Activated CD8-positive, alpha-beta memory T cell treated with anti-CD3 and anti-CD28 coated beads, Interleukin-2, amount 10 ng/mL, durations not matched to agents 7 days and 5 days (primary cell): ENCODE data around the gene NAPB. TPM values are rescaled to one million over a fixed set of nuclear protein-coding genes. Genes with fewer than 3 reads are reported as not detected.
"Not testable (repeated sequence)": the region's sequence is repeated elsewhere in the genome, so short reads cannot be mapped to it uniquely, and the experiment has no call there.

ENCODE experiments used
- ATAC-seq: fragments of 150-1000 bp; cut with Tn5 transposase; one replicate; pipeline ENCODE4 v1.10.0; 2021; ENCODE audit warnings: moderate library complexity
- CTCF ChIA-PET: fragments of 350-600 bp; sonication (Branson Sonifier 250); formaldehyde crosslinking; loops from one replicate; lab custom pipeline; 2021; ENCODE audit warnings: antibody characterized with exemption; lab: Charles Lee
- DNase-seq: peaks from one replicate; pipeline ENCODE4 v3.0.0-alpha.2; 2020
- H3K27ac Mint-ChIP-seq: one replicate; pipeline ENCODE4 v1.8.0; 2021; ENCODE audit warnings: mild to moderate bottlenecking, mixed read lengths
- H3K27me3 Mint-ChIP-seq: one replicate; pipeline ENCODE4 v1.8.0; 2021; ENCODE audit warnings: mixed read lengths
- H3K36me3 Mint-ChIP-seq: one replicate; pipeline ENCODE4 v1.8.0; 2021; ENCODE audit warnings: mild to moderate bottlenecking, mixed read lengths
- H3K4me1 Mint-ChIP-seq: one replicate; pipeline ENCODE4 v1.8.0; 2021; ENCODE audit warnings: mixed read lengths
- H3K4me3 Mint-ChIP-seq: one replicate; pipeline ENCODE4 v1.8.0; 2021; ENCODE audit warnings: mild to moderate bottlenecking, moderate library complexity, mixed read lengths
- H3K9me3 Mint-ChIP-seq: one replicate; pipeline ENCODE4 v1.8.0; 2022; ENCODE audit warnings: low read depth, mixed read lengths
- total RNA-seq, 2 experiments: library from RNA; stranded (reverse); gene quantifications; one replicate each; pipeline ENCODE4 v1.2.3, GENCODE V29; 2021

NAPB gene
- total RNA-seq, 2 experiments from 2014 or later, result 17.5 to 23.1 TPM

DNA sequence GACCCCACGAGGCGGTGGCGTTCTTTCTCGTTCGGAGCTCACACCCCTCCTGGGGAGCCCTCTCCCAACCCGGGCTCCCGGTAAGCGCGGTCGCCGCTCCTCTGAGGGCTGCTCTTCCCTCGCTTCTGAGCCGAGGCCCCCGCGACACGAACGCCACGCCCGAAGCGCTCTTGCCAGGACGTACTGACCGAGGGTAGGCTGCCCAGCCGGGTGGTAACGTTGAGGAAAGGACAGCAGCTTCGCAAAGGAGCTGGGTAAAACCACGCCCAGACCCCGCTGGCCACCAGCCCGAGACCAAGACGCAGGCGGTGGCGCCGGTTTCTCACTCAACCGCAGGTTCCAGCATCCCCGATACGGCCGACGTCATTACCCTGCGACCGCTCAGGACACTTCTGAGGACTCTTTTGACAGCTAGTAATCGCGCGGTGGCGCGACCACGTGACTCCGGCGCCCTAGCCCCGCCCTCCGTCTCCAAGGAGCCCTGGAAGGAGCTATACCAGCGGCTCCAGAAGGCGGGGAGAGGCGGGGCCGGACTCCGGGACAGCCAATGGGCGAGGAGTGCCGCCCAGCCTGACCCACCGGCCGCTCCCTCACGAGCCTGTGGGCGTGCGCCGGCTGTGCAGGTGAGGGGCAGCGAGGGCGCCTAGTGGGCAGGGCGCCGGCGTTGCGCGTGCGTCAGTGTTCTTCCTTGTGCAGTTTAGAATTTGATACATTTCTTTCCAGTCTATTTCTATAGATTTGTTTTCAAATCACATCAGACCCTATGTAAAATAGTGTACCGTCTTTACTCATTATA, 63.3 kb downstream of the NAPB start:
- Mint-ChIP-seq H3K9me3 (no peaks in the 10 kb centered on the region), H3K4me3 (peak overlapping the region; percentile 92), H3K27ac (peak overlapping the region; percentile 98), H3K27me3 (no peaks in the 10 kb centered on the region), H3K36me3 (peaks cover 16% of the 10 kb centered on the region), H3K4me1 (peaks cover 36% of the 10 kb centered on the region)
- DNase-seq, result peak; percentile 100
- ATAC-seq, result peak; percentile 83
- CTCF ChIA-PET, result interaction anchor here (1.2 to 3.5 kb wide), 3 partner anchors 8 to 91 kb away, joined by 4 to 42 read pairs (median 18); partner anchors contain the start of genes NAPB and NXT1

DNA sequence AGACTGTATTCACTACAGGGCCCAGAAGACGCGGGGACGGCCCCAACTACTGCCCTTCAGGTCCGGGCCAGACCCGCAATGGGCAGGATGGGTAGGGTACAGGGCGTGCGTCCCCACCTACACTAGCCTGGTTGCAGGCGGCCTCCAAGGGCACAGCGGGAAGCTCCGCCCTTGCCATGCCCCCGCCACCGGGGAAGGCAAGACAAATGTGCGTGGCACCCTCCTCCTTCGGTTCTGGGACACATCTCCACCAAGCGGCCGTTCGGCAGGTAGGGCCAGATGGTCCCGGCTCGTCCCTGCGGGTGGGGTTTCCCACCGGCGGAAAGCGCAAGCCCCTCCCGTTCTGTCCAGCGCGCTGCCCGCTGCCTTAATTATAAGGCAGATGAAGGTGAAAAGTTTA, 65.1 kb downstream of the NAPB start:
- ATAC-seq, result no peak
- no peaks in the 10 kb centered on the region for H3K27me3 Mint-ChIP-seq
- H3K4me1 Mint-ChIP-seq, result peaks cover 48% of the 10 kb centered on the region
- H3K4me3 Mint-ChIP-seq, result no peak overlapping the region
- DNase-seq, result no peak
- CTCF ChIA-PET, result no interaction called here
- peaks cover 17% of the 10 kb centered on the region for H3K36me3 Mint-ChIP-seq
- no peak overlapping the region for H3K27ac Mint-ChIP-seq
- no peaks in the 10 kb centered on the region for H3K9me3 Mint-ChIP-seq

DNA sequence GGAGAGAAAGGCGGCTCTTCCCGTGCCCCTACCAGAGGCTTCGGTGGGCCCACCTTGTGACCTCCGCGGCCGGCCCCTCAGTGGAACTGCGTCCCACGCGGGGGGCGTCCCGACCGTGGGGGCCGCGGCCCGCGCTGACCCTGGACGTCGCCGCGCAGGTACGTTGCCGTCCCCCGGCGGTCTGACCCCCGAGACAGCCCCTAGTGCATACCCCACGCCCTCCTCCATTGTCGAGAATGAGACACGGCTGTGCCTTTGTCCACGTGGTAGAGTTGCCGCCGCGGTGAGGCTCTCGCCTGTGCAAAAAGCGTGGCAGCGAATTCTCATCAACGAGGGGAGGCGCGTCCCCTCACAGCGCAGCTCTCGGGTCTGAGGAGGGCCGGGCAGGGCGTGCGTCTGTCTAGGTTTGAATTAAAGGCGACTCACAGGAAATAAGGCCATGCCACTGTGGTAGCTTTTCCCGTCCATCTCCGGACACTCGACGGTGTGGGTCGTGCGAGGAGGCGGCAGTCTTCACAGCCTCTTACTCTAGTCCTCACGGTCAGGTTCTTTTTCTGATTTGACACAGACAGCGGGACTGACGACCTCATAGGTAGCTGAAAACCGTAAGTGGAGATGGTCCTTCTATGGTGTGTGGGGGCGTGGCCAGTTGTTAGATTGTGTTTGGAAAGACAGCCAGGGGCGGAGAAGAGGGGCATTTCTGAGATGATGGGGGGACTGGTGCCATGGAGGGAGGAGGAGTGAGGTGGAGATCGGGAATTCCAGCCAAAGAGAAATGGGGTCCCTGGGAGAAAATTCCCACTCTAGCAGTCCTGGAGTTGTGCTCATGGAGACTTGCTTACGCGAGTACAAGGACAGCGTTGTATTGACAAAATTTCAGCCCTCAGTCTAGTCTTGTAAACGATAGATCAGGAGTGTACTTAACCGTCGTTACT, 70.1 kb downstream of the NAPB start:
- peak; percentile 83 for DNase-seq
- CTCF ChIA-PET, result interaction anchor here (1.7 to 4.8 kb wide), 5 partner anchors 7 to 92 kb away, joined by 8 to 47 read pairs (median 16); partner anchors contain the start of genes GZF1 and NAPB
- H3K27ac Mint-ChIP-seq, result peak overlapping the region; percentile 99
- peaks cover 17% of the 10 kb centered on the region for H3K36me3 Mint-ChIP-seq
- peak; percentile 25 for ATAC-seq
- peak overlapping the region; percentile 82 for H3K4me3 Mint-ChIP-seq
- H3K9me3 Mint-ChIP-seq, result no peaks in the 10 kb centered on the region
- H3K27me3 Mint-ChIP-seq, result no peaks in the 10 kb centered on the region
- H3K4me1 Mint-ChIP-seq, result peaks cover 42% of the 10 kb centered on the region

DNA sequence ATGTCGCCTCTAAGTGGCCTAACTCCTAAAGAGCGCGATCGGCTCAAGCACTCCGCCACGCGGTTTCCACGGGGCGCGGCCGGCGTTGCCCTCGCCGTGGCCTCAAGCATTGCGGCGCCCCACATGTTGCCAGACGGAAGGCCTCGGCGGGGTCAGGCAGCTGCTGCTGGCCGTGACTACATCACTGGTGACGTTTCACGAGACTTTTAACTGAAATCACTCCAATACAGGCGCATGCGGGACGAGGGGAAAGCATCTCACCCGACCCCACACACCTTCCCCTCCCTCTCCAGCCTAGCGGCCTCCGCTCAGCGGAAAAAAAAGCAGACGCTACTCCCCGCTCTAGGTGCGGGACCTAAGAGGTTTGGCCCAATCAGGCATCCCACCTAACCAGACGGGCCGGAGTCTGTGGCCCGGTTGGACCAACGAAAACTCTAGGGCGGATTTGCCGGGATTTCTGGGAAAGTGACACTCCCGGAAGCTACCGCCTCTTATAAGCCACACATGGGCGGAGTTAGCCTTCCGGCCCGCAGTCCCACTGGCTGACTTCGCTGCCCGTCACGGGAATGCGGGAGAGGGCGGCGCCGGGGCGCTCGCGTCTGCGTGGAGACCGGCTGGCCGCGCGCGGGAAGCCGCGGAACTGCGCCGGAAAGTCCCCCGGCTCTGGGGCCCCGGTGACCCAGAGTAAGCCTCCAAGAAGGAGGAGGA, 70.9 kb downstream of the NAPB start, which contains the start of gene NXT1:
Gene NXT1 (plus strand): TSS at position 596 of the 708 bp plus-strand sequence. CDS start 3,251 bp downstream, outside the sequence.
- CTCF ChIA-PET, result interaction anchor here (0.7 to 4.8 kb wide), 18 partner anchors 8 to 658 kb away, joined by 3 to 47 read pairs (median 4); partner anchors contain the start of genes GZF1 and NAPB
- H3K9me3 Mint-ChIP-seq, result no peaks in the 10 kb centered on the region
- peaks cover 42% of the 10 kb centered on the region for H3K4me1 Mint-ChIP-seq
- peak within 1 kb of the TSS; percentile 99 for H3K27ac Mint-ChIP-seq
- DNase-seq (peak; percentile 97), ATAC-seq (peak; percentile 87)
- H3K27me3 Mint-ChIP-seq, result no peaks in the 10 kb centered on the region
- H3K36me3 Mint-ChIP-seq, result peaks cover 16% of the 10 kb centered on the region
- H3K4me3 Mint-ChIP-seq, result peak within 1 kb of the TSS; percentile 82

DNA sequence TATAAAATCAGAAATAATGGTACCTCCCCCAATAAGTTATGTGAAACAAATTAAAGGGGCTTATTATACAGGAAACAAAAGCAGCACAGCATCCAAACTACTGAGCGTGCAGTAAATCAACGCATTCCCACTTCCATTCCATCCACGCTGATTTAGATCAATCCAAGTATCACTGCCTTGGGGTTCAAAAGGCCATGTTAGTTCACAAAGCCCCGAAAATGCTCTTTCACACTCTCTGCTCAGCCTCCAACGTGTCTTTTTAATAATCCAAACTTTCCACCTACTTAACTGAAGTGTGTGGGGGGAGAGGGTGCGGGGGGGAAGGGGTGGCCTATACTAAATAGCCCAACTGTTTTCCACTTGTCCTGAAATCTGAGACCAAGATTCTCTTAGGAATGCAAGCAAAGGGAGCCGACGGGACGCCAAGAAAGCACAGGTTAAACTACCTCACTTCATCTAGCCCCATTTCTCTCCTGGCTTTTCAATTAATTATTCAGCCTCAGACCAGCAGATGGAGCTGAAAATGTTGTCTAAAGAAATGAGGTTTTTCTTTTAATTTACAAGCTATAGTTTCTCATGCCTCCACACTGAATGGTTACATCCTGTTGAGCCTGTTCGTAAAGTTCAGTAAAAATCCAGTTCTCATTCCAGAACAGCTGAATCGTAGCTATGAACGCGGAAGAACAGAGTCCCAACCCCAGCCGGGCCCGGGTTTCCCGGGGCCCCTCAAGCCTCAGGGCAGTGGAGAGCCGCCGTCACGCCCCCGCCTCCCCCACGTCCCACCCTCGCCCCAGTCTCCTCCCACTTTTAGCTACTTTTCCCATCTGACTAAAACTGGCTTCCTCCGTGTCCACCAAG, 71.7 kb downstream of the NAPB start:
- ATAC-seq (peak; percentile 66), DNase-seq (peak; percentile 89)
- Mint-ChIP-seq H3K9me3 (no peaks in the 10 kb centered on the region), H3K4me3 (peak overlapping the region; percentile 82), H3K4me1 (peaks cover 40% of the 10 kb centered on the region), H3K27ac (peak overlapping the region; percentile 99), H3K36me3 (peaks cover 11% of the 10 kb centered on the region), H3K27me3 (no peaks in the 10 kb centered on the region)
- CTCF ChIA-PET, result interaction anchor here (0.7 to 4.8 kb wide), 20 partner anchors 8 to 657 kb away, joined by 3 to 47 read pairs (median 3); partner anchors contain the start of genes GZF1 and NAPB

DNA sequence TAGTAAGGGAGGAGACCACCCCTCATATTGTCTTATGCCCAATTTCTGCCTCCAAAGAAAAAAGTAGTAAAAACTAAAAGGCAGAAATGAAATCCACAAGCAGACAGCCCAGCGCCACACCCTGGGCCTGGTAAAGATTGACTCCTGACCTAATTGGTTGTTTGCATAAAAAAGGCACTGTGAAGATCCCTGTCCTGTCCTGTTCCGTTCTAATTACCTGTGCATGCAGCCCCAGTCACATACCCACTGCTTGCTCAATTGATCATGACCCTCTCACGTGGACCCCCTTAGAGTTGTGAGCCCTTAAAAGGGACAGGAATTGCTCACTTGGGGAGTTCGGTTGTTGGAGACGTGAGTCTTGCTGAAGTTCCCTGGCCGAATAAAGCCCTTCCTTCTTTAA, 72.8 kb downstream of the NAPB start:
- peak overlapping the region; percentile 99 for H3K27ac Mint-ChIP-seq
- H3K4me1 Mint-ChIP-seq, result peaks cover 35% of the 10 kb centered on the region
- H3K4me3 Mint-ChIP-seq, ATAC-seq, H3K27me3 Mint-ChIP-seq, H3K36me3 Mint-ChIP-seq, H3K9me3 Mint-ChIP-seq, DNase-seq: not testable (repeated sequence)
- CTCF ChIA-PET, result interaction anchor here (1.2 to 4.8 kb wide), 3 partner anchors 71 to 298 kb away, joined by 3 to 47 read pairs (median 21); partner anchors contain the start of gene NAPB

DNA sequence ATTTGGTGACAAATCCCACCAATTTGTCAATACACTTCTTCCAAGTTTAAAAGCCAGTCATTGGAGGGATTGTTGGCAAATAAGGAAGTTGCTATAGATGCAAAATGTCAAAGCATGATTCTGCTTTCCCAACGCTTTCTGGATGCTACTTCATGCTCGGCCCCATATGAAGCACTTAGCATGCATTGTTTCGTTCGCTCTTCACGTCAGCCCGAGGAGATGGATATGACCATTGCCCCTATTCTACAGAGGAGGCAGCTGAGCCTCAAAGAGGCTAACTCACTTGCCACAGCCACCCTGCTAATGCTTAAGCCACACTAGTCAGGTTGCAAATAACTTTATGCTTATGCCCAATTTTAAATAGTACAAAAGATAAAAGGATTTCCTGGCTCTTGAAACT, 73.5 kb downstream of the NAPB start:
- ATAC-seq (no peak), DNase-seq (no peak)
- H3K27me3 Mint-ChIP-seq, result no peaks in the 10 kb centered on the region
- CTCF ChIA-PET, result no interaction called here
- H3K9me3 Mint-ChIP-seq, result no peaks in the 10 kb centered on the region
- H3K36me3 Mint-ChIP-seq, result peaks cover 3% of the 10 kb centered on the region
- no peak overlapping the region for H3K4me3 Mint-ChIP-seq
- H3K4me1 Mint-ChIP-seq, result peaks cover 33% of the 10 kb centered on the region
- no peak overlapping the region for H3K27ac Mint-ChIP-seq

DNA sequence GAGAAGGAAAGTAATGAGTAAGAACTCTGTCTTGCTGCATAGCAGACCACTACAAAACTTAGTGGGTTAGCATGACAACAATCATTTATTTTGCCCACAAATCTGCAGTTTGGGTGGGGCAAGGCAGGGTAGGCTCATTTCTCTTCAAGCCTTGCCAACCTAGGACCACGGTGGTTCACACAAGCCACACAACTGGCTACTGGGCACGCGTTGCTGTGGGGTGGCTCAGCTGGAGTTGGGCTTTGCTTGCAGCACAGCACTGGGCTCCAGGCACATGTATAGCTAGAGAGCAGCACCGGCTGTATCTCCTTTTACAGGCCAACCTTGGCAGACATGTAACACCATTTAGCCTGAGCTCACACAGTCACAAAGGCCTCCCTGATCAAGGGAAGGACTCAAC, 75.3 kb downstream of the NAPB start:
- peaks cover 2% of the 10 kb centered on the region for H3K36me3 Mint-ChIP-seq
- H3K27me3 Mint-ChIP-seq, result no peaks in the 10 kb centered on the region
- H3K9me3 Mint-ChIP-seq, result no peaks in the 10 kb centered on the region
- H3K4me3 Mint-ChIP-seq, result no peak overlapping the region
- DNase-seq, result no peak
- CTCF ChIA-PET, result no interaction called here
- peaks cover 20% of the 10 kb centered on the region for H3K4me1 Mint-ChIP-seq
- ATAC-seq, result no peak
- no peak overlapping the region for H3K27ac Mint-ChIP-seq

DNA sequence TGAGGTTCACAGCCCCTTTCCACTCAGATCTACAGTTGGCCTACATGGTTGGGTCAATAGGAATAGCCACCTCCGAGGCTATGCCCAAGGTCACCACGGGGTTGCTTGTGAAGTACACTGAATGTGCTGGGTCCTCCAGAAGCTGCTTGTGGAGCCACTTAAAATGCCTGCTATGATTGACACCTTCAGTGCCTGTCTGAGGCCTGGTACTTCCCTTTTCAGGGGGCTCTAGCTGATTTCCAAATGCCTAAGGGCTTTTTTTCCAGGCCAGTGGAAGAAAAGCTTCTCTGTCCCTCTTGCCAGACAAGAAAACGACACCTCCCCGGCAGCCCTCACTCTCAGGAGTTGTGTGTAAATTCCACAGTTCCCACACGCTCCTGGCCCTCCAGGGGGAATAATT, 77.0 kb downstream of the NAPB start:
- Mint-ChIP-seq H3K4me1 (peaks cover 17% of the 10 kb centered on the region), H3K9me3 (no peaks in the 10 kb centered on the region), H3K27ac (no peak overlapping the region), H3K27me3 (no peaks in the 10 kb centered on the region), H3K4me3 (no peak overlapping the region), H3K36me3 (peaks cover 2% of the 10 kb centered on the region)
- CTCF ChIA-PET, result no interaction called here
- ATAC-seq (no peak), DNase-seq (no peak)

DNA sequence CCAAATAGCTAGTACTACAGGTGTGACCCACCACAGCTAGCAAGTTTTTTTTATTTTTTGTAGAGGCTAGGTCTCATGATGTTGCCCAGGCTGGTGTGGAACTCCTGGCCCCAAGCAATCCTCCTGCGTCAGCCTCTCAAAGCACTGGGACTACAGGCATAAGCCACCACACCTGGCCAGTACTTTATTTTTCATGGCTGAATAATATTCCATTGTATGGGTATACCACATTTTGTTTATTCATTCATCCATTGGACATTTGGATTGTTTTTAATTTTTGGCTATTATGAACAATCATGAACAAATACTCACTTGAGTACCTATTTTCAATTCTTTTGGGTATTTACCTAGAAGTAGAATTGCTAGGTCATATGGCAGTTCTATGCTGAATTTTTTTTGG, 77.7 kb downstream of the NAPB start:
- Mint-ChIP-seq H3K27ac (no peak overlapping the region), H3K27me3 (no peaks in the 10 kb centered on the region), H3K4me1 (peaks cover 11% of the 10 kb centered on the region), H3K4me3 (no peak overlapping the region), H3K36me3 (peaks cover 2% of the 10 kb centered on the region), H3K9me3 (no peaks in the 10 kb centered on the region)
- DNase-seq (no peak), ATAC-seq (no peak)
- CTCF ChIA-PET, result interaction anchor here (1.4 kb wide), 1 partner anchor 11 kb away, joined by 4 read pairs; no protein-coding TSS in a partner anchor

DNA sequence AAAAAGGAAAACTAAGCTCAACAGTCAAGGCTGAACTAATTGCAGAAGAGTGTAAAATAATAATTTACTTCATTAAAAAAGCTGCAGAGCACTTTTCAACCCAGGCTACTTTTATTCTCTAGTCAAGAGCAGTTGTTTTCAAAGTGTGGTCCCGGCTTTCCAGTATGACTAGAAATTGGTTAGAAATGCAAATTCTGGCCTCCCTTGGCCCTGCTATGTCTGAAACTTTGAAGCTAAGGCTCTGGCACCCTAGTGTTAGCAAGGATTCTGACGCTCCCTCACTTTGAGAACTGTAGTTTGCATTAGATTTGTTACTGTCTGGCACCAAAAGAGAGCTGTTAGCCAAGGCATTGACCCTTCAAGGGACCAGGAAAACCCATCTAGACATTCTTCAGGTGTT, 80.2 kb downstream of the NAPB start:
- ATAC-seq (no peak), DNase-seq (no peak)
- Mint-ChIP-seq H3K27ac (no peak overlapping the region), H3K36me3 (peaks cover 2% of the 10 kb centered on the region), H3K27me3 (no peaks in the 10 kb centered on the region), H3K4me1 (peaks cover 8% of the 10 kb centered on the region), H3K4me3 (no peak overlapping the region), H3K9me3 (no peaks in the 10 kb centered on the region)
- CTCF ChIA-PET, result interaction anchor here (0.7 to 2.7 kb wide), 8 partner anchors 10 to 1007 kb away, joined by 3 to 17 read pairs (median 6); partner anchors contain the start of genes NAPB and NXT1

DNA sequence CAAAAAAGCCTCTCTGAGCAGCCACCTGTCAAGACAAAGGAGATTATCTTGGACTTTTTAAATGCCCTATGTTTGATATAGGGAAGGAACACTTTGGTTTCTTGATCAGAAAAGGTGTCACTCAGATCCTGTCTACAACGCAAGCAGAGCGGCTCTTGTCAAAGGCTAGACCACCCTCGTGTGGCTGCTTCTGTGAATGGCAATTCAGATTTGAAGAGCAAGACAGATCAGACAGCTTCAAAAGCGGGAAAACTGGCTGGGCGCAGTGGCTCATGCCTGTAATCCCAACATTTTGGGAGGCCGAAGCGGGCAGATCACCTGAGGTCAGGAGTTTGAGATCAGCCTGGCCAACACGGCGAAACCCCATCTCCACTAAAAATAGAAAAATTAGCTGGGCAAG, 80.8 kb downstream of the NAPB start:
- H3K4me1 Mint-ChIP-seq, result peaks cover 6% of the 10 kb centered on the region
- no peaks in the 10 kb centered on the region for H3K27me3 Mint-ChIP-seq
- H3K36me3 Mint-ChIP-seq, result peaks cover 2% of the 10 kb centered on the region
- no peaks in the 10 kb centered on the region for H3K9me3 Mint-ChIP-seq
- no peak overlapping the region for H3K4me3 Mint-ChIP-seq
- peak; percentile 60 for DNase-seq
- H3K27ac Mint-ChIP-seq, result no peak overlapping the region
- CTCF ChIA-PET, result interaction anchor here (0.7 to 2.7 kb wide), 9 partner anchors 10 to 1621 kb away, joined by 3 to 17 read pairs (median 5); partner anchors contain the start of genes NAPB and NXT1
- no peak for ATAC-seq
